H1 (cell line): ENCODE results near the gene EIF4E1B. TPM values are rescaled to one million over a fixed set of nuclear protein-coding genes. Genes with fewer than 3 reads are reported as not detected.
A peak's percentile ranks its signal among the peaks of the same experiment; 100 is the strongest.

Experiments used
- RNF2 ChIP-seq: fragments of 200-900, 300-1000 bp; sonication (generic); IDR thresholded peaks from 2 replicates; pipeline ENCODE4 v1.7.1; 2016; ENCODE audit warnings: borderline replicate concordance, low read depth, mild to moderate bottlenecking, antibody characterized with exemption, low read length; ENCODE audit not compliant: poor library complexity, severe bottlenecking; ENCODE audit errors: missing control alignments
- SAP30 ChIP-seq: fragments of 300-600 bp; sonication (generic); IDR thresholded peaks from 2 replicates; pipeline ENCODE4 v1.7.1; 2012; ENCODE audit warnings: low read length, moderate library complexity, mild to moderate bottlenecking, inconsistent platforms; ENCODE audit not compliant: insufficient read depth, insufficient replicate concordance
- SP1 ChIP-seq: IDR thresholded peaks from 2 replicates; pipeline ENCODE4 v1.6.1; 2011; ENCODE audit warnings: low read depth, low read length
- TAF1 ChIP-seq: IDR thresholded peaks from 2 replicates; pipeline ENCODE4 v1.6.1; 2011; ENCODE audit warnings: mild to moderate bottlenecking, low read depth, low read length
- TAF7 ChIP-seq: optimal IDR thresholded peaks from 2 replicates; pipeline ENCODE3; 2011; ENCODE audit warnings: low read depth, mild to moderate bottlenecking, inconsistent platforms, low read length, moderate library complexity, borderline replicate concordance
- polyA plus RNA-seq, 7 experiments: library from polyadenylated mRNA; depleted of rRNA in 3 of 7; stranded (reverse) in 5 of 7; unstranded in 2 of 7; fragments of >200 nt in 5 of 7; fragments of 200-250 nt in 2 of 7; gene quantifications; 1 replicate in 5 of 7; 2 replicates in 1 of 7; 4 replicates in 1 of 7; pipeline versions ENCODE4 v1.2.1 to v1.2.3, GENCODE V29; 2011 to 2013; ENCODE audit warnings: missing spikeins in 2 of 7, mixed read lengths in 2 of 7
- total RNA-seq: library from RNA; stranded (reverse); fragmentation: NEBNext Ultra II Directional; extraction: Animal tissue kit (Norgen Biotek cat#: 25700); gene quantifications from 2 replicates; pipeline ENCODE4 v1.2.1, GENCODE V29; 2021
- TF ChIP-seq, protein P1 (sequence below): IDR thresholded peaks from 2 replicates; pipeline ENCODE4 v1.6.1; 2012; ENCODE audit warnings: inconsistent platforms
- TF ChIP-seq, protein P2 (sequence below), 3 experiments: IDR thresholded peaks; 1 replicate in 2 of 3; 2 replicates in 1 of 3; pipeline versions ENCODE4 v1.5.1 to v1.6.1; 2011; ENCODE audit warnings: low read length in 3 of 3, mild to moderate bottlenecking in 3 of 3, inconsistent platforms in 2 of 3, low read depth in 1 of 3, moderate library complexity in 1 of 3; ENCODE audit not compliant: insufficient read depth in 1 of 3; ENCODE audit errors: control extremely low read depth in 1 of 3
- TF ChIP-seq, protein P3 (sequence below): fragments of 300-600 bp; sonication (generic); IDR thresholded peaks from 2 replicates; pipeline ENCODE4 v1.7.1; 2012; ENCODE audit warnings: low read length, moderate library complexity, mild to moderate bottlenecking, inconsistent platforms; ENCODE audit not compliant: insufficient replicate concordance

The EIF4E1B gene
- total and polyA plus RNA-seq, 2 of the 8 experiments (the other 6 are each of a cell fraction or from before 2014, with no cell fraction given): 0.97 to 1.3 TPM

DNA sequence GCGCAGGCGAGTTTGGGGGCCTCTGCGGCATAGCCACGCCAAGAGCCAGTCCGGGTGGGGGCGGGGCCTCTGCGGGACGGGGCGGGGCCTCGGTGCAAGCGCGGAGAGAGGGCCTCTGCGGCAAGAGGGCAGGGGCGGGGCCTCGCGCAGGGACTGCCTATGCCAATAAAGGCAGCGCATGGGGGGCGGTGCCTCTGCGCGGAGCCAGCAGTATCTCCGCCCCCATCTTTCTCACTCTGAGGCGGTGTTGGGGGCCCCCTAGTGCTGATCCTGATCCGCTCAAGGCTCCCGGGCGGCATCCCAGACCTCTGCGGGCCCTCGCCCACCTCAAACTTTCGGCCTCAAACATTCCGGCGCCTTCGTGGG is 11.3 kb upstream of the EIF4E1B start (continued):
- TF ChIP-seq RNF2 (no peak), TAF7 (no peak), TAF1 (no peak), SP1 (peak; percentile 84), SAP30 (no peak)
- TF ChIP-seq, protein P1, sequence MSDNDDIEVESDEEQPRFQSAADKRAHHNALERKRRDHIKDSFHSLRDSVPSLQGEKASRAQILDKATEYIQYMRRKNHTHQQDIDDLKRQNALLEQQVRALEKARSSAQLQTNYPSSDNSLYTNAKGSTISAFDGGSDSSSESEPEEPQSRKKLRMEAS: no peak; the same call in 1 of the 2 replicates
- TF ChIP-seq, protein P2, sequence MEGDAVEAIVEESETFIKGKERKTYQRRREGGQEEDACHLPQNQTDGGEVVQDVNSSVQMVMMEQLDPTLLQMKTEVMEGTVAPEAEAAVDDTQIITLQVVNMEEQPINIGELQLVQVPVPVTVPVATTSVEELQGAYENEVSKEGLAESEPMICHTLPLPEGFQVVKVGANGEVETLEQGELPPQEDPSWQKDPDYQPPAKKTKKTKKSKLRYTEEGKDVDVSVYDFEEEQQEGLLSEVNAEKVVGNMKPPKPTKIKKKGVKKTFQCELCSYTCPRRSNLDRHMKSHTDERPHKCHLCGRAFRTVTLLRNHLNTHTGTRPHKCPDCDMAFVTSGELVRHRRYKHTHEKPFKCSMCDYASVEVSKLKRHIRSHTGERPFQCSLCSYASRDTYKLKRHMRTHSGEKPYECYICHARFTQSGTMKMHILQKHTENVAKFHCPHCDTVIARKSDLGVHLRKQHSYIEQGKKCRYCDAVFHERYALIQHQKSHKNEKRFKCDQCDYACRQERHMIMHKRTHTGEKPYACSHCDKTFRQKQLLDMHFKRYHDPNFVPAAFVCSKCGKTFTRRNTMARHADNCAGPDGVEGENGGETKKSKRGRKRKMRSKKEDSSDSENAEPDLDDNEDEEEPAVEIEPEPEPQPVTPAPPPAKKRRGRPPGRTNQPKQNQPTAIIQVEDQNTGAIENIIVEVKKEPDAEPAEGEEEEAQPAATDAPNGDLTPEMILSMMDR (IDR thresholded peaks at IDR 0.05; ENCODE audit: control extremely low read depth in 1 of 3, insufficient read depth in 1 of 3, low read depth in 1 of 3, low read length in 3 of 3): peak in 2 of 3 experiments; percentile 61 to 70; a peak in 3 of 4 replicates
- TF ChIP-seq, protein P3, sequence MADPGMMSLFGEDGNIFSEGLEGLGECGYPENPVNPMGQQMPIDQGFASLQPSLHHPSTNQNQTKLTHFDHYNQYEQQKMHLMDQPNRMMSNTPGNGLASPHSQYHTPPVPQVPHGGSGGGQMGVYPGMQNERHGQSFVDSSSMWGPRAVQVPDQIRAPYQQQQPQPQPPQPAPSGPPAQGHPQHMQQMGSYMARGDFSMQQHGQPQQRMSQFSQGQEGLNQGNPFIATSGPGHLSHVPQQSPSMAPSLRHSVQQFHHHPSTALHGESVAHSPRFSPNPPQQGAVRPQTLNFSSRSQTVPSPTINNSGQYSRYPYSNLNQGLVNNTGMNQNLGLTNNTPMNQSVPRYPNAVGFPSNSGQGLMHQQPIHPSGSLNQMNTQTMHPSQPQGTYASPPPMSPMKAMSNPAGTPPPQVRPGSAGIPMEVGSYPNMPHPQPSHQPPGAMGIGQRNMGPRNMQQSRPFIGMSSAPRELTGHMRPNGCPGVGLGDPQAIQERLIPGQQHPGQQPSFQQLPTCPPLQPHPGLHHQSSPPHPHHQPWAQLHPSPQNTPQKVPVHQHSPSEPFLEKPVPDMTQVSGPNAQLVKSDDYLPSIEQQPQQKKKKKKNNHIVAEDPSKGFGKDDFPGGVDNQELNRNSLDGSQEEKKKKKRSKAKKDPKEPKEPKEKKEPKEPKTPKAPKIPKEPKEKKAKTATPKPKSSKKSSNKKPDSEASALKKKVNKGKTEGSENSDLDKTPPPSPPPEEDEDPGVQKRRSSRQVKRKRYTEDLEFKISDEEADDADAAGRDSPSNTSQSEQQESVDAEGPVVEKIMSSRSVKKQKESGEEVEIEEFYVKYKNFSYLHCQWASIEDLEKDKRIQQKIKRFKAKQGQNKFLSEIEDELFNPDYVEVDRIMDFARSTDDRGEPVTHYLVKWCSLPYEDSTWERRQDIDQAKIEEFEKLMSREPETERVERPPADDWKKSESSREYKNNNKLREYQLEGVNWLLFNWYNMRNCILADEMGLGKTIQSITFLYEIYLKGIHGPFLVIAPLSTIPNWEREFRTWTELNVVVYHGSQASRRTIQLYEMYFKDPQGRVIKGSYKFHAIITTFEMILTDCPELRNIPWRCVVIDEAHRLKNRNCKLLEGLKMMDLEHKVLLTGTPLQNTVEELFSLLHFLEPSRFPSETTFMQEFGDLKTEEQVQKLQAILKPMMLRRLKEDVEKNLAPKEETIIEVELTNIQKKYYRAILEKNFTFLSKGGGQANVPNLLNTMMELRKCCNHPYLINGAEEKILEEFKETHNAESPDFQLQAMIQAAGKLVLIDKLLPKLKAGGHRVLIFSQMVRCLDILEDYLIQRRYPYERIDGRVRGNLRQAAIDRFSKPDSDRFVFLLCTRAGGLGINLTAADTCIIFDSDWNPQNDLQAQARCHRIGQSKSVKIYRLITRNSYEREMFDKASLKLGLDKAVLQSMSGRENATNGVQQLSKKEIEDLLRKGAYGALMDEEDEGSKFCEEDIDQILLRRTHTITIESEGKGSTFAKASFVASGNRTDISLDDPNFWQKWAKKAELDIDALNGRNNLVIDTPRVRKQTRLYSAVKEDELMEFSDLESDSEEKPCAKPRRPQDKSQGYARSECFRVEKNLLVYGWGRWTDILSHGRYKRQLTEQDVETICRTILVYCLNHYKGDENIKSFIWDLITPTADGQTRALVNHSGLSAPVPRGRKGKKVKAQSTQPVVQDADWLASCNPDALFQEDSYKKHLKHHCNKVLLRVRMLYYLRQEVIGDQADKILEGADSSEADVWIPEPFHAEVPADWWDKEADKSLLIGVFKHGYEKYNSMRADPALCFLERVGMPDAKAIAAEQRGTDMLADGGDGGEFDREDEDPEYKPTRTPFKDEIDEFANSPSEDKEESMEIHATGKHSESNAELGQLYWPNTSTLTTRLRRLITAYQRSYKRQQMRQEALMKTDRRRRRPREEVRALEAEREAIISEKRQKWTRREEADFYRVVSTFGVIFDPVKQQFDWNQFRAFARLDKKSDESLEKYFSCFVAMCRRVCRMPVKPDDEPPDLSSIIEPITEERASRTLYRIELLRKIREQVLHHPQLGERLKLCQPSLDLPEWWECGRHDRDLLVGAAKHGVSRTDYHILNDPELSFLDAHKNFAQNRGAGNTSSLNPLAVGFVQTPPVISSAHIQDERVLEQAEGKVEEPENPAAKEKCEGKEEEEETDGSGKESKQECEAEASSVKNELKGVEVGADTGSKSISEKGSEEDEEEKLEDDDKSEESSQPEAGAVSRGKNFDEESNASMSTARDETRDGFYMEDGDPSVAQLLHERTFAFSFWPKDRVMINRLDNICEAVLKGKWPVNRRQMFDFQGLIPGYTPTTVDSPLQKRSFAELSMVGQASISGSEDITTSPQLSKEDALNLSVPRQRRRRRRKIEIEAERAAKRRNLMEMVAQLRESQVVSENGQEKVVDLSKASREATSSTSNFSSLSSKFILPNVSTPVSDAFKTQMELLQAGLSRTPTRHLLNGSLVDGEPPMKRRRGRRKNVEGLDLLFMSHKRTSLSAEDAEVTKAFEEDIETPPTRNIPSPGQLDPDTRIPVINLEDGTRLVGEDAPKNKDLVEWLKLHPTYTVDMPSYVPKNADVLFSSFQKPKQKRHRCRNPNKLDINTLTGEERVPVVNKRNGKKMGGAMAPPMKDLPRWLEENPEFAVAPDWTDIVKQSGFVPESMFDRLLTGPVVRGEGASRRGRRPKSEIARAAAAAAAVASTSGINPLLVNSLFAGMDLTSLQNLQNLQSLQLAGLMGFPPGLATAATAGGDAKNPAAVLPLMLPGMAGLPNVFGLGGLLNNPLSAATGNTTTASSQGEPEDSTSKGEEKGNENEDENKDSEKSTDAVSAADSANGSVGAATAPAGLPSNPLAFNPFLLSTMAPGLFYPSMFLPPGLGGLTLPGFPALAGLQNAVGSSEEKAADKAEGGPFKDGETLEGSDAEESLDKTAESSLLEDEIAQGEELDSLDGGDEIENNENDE: no peak
